ENCODE measurements around the gene STEEP1.

GRCh38 chrX:119492463-119492862 lies 72.7 kb downstream of the STEEP1 start:
- TF ChIP-seq POLR2A (IDR thresholded peaks at IDR 0.05) (no peak), EP300 (IDR thresholded peaks at IDR 0.05; ENCODE audit: low read depth) (no peak), CTCF (IDR thresholded peaks at IDR 0.05) (no peak)
